Body of pancreas (tissue), 4 donors: Measurements from ENCODE around the gene DOCK9. TPM values are rescaled to one million over a fixed set of nuclear protein-coding genes. Genes with fewer than 3 reads are reported as not detected.

Source experiments
- ATAC-seq: fragments of 150-250 bp; one replicate; pipeline ENCODE4 v1.9.1; 2016
- DNase-seq, 4 donors: peaks; one replicate each; pipeline ENCODE4 v3.0.0-alpha.2; 2019
- H3K27ac ChIP-seq, 4 donors: fragments of 200-600 bp; sonication (generic); 1 replicate in 3 of 4; 2 replicates in 1 of 4; pipeline versions ENCODE4 v1.5.1 to v1.6.1; 2016 to 2019; ENCODE audit warnings: mild to moderate bottlenecking in 1 of 4, mixed read lengths in 1 of 4, moderate library complexity in 1 of 4
- H3K27me3 ChIP-seq, 2 donors: fragments of 200-600 bp; sonication (generic); one replicate each; pipeline ENCODE4 v1.6.0; 2016; ENCODE audit warnings: mild to moderate bottlenecking in 1 of 2
- H3K36me3 ChIP-seq, 2 donors: fragments of 200-600 bp; sonication (generic); replicated peaks in 1 of 2; 2 replicates each; pipeline ENCODE4 v1.5.1; 2016; ENCODE audit warnings: low read depth in 2 of 2; ENCODE audit not compliant: insufficient read depth in 1 of 2
- H3K4me1 ChIP-seq: fragments of 200-600 bp; sonication (generic); one replicate; pipeline ENCODE4 v1.6.0; 2016
- H3K4me3 ChIP-seq, 2 donors: fragments of 200-600 bp; sonication (generic); 1 replicate in 1 of 2; 2 replicates in 1 of 2; pipeline ENCODE4 v1.5.1; 2016 to 2019
- H3K9me3 ChIP-seq, 3 donors: fragments of 200-600 bp; sonication (generic); 1 replicate in 2 of 3; 2 replicates in 1 of 3; pipeline ENCODE4 v1.5.1; 2016
- CTCF ChIP-seq, 7 experiments: fragments of 450-650 bp in 4 of 7; fragments of 200-600 bp in 3 of 7; sonication (generic) in 3 of 7; IDR thresholded peaks; one replicate each; pipeline ENCODE4 v1.5.1; 2016 to 2019; ENCODE audit warnings: antibody characterized with exemption in 7 of 7
- POLR2A ChIP-seq, 3 donors: fragments of 450-650 bp; IDR thresholded peaks; one replicate each; pipeline ENCODE4 v1.6.1; 2016; ENCODE audit warnings: antibody characterized with exemption in 3 of 3, mild to moderate bottlenecking in 2 of 3
- WGBS, 2 donors: methylation state at CpG; one replicate each; pipeline ENCODE4 v1.1.5; 2017; 5-methylcytosine and 5-hydroxymethylcytosine counted together
- intact Hi-C: fragments of 100-400 bp; cut with DNase I; formaldehyde crosslinking; loops from one replicate; pipeline ENCODE4 v1.15.1; 2023
- total RNA-seq, 2 donors: library from RNA; depleted of rRNA; stranded (reverse); fragments of >200 nt; gene quantifications; one replicate each; pipeline ENCODE4 v1.1.0, GENCODE V29; 2016

DOCK9 gene
- total RNA-seq, 2 donors from 2014 or later = 35.3 to 73.5 TPM

GRCh38 chr13:98838776-98839175 is 139.1 kb downstream of the DOCK9 start:
- intact Hi-C loops = no loop called here
- H3K9me3 ChIP-seq = no peaks in the 10 kb centered on the region
- WGBS, 2 donors = 96 to 99% methylated on average over 2 of the region's 2 CpGs
- no peaks in the 10 kb centered on the region for H3K27me3 ChIP-seq
- no peak for DNase-seq
- TF ChIP-seq CTCF (IDR thresholded peaks at IDR 0.05) (no peak), POLR2A (IDR thresholded peaks at IDR 0.05) (no peak)
- no peaks in the 10 kb centered on the region for H3K36me3 ChIP-seq
- no peak for ATAC-seq
- H3K27ac ChIP-seq = no peak overlapping the region
- H3K4me1 ChIP-seq = peaks cover 27% of the 10 kb centered on the region
- H3K4me3 ChIP-seq = no peak overlapping the region

GRCh38 chr13:98837896-98838295 is 140.0 kb downstream of the DOCK9 start:
- no peak for ATAC-seq
- 39 to 52% methylated on average over 3 of the region's 3 CpGs for WGBS, 2 donors
- H3K9me3 ChIP-seq = no peaks in the 10 kb centered on the region
- TF ChIP-seq POLR2A (IDR thresholded peaks at IDR 0.05) (no peak), CTCF (IDR thresholded peaks at IDR 0.05) (no peak)
- no peak overlapping the region for H3K4me3 ChIP-seq
- DNase-seq = no peak
- intact Hi-C loops = no loop called here
- H3K4me1 ChIP-seq = peaks cover 27% of the 10 kb centered on the region
- H3K27ac ChIP-seq = no peak overlapping the region
- no peaks in the 10 kb centered on the region for H3K27me3 ChIP-seq
- H3K36me3 ChIP-seq = no peaks in the 10 kb centered on the region

GRCh38 chr13:98835156-98835555 is 142.7 kb downstream of the DOCK9 start:
- no peak for TF ChIP-seq POLR2A (IDR thresholded peaks at IDR 0.05)
- no peak for TF ChIP-seq CTCF (IDR thresholded peaks at IDR 0.05)
- H3K27ac ChIP-seq = no peak overlapping the region
- no peak overlapping the region for H3K4me3 ChIP-seq
- no peaks in the 10 kb centered on the region for H3K27me3 ChIP-seq
- H3K4me1 ChIP-seq = peaks cover 27% of the 10 kb centered on the region
- ATAC-seq (no peak), DNase-seq (no peak)
- intact Hi-C loops = no loop called here
- WGBS, 2 donors = 16 to 31% methylated on average over 3 of the region's 3 CpGs
- H3K36me3 ChIP-seq = no peaks in the 10 kb centered on the region
- H3K9me3 ChIP-seq = no peaks in the 10 kb centered on the region

GRCh38 chr13:98834254-98834960 is 143.5 kb downstream of the DOCK9 start:
- intact Hi-C loops = no loop called here
- no peak for ATAC-seq
- Histone ChIP-seq H3K9me3 (no peaks in the 10 kb centered on the region), H3K4me3 (no peak overlapping the region), H3K27ac (no peak overlapping the region), H3K4me1 (peaks cover 29% of the 10 kb centered on the region), H3K36me3 (no peaks in the 10 kb centered on the region), H3K27me3 (no peaks in the 10 kb centered on the region)
- no peak for DNase-seq
- 79 to 82% methylated on average over 7 of the region's 7 CpGs for WGBS, 2 donors
- TF ChIP-seq POLR2A (IDR thresholded peaks at IDR 0.05) (no peak), CTCF (IDR thresholded peaks at IDR 0.05) (no peak)

GRCh38 chr13:98831236-98831635 is 146.6 kb downstream of the DOCK9 start:
- Histone ChIP-seq H3K27ac (no peak overlapping the region), H3K4me1 (peaks cover 36% of the 10 kb centered on the region), H3K4me3 (no peak overlapping the region), H3K27me3 (no peaks in the 10 kb centered on the region), H3K36me3 (no peaks in the 10 kb centered on the region), H3K9me3 (no peaks in the 10 kb centered on the region)
- no peak for ATAC-seq
- intact Hi-C loops = no loop called here
- TF ChIP-seq CTCF (IDR thresholded peaks at IDR 0.05) (no peak), POLR2A (IDR thresholded peaks at IDR 0.05) (no peak)
- 86 to 92% methylated on average over 8 of the region's 8 CpGs for WGBS, 2 donors
- DNase-seq = no peak
